Lung microvascular endothelial cell (primary cell): ENCODE results near the gene RSKR. TPM values are rescaled to one million over a fixed set of nuclear protein-coding genes. Genes with fewer than 3 reads are reported as not detected.
"Not testable (repeated sequence)": the region's sequence is repeated elsewhere in the genome, so short reads cannot be mapped to it uniquely, and the experiment has no call there.

Source experiments
- DNase-seq, 2 donors: peaks; one replicate each; pipeline versions ENCODE4 v3.0.0 to v3.0.0-alpha.2; 2010; ENCODE audit warnings: low read depth in 2 of 2
- total RNA-seq: library from RNA; depleted of rRNA; stranded (reverse); fragments of >200 nt; gene quantifications from 2 replicates; pipeline ENCODE4 v1.2.1, GENCODE V29; 2014

RSKR gene
- total RNA-seq, 1 donor from 2014 or later, result 3.2 TPM

GRCh38 chr17:28578246-28579195 lies 35.5 kb downstream of the RSKR start:
- DNase-seq, result no peak

- DNase-seq, result no peak
Observed at GRCh38 chr17:28577466-28577824, 36.5 kb downstream of the RSKR start.

- DNase-seq, result peak; percentile 90 to 92
Observed at GRCh38 chr17:28576758-28577465, 37.1 kb downstream of the RSKR start, which contains the start of gene ALDOC. Gene ALDOC, minus strand, starts transcription at chr17:28576895. Its CDS starts 1,363 bp downstream, at chr17:28575532.

GRCh38 chr17:28576016-28576415 lies 38.0 kb downstream of the RSKR start:
- DNase-seq, result not testable (repeated sequence)

- no peak for DNase-seq
Observed at GRCh38 chr17:28575126-28575795, 38.7 kb downstream of the RSKR start.

- no peak for DNase-seq
Observed at GRCh38 chr17:28574526-28574925, 39.5 kb downstream of the RSKR start.

GRCh38 chr17:28573966-28574480 lies 40.0 kb downstream of the RSKR start:
- DNase-seq, result no peak

GRCh38 chr17:28573521-28573920 lies 40.5 kb downstream of the RSKR start:
- no peak for DNase-seq

GRCh38 chr17:28573040-28573380 lies 41.0 kb downstream of the RSKR start:
- DNase-seq, result no peak

- no peak for DNase-seq
Observed at GRCh38 chr17:28572259-28573039, 41.5 kb downstream of the RSKR start.

- peak; percentile 92 to 94 for DNase-seq
Observed at GRCh38 chr17:28571361-28572122, 42.4 kb downstream of the RSKR start, which contains the start of gene PIGS. Gene PIGS, minus strand, starts transcription at chr17:28571524. Its CDS starts 28 bp downstream, at chr17:28571496.

- DNase-seq, result peak in 1 of 2 donors; percentile 57
Observed at GRCh38 chr17:28570716-28571360, 43.1 kb downstream of the RSKR start.

GRCh38 chr17:28569446-28569845 lies 44.5 kb downstream of the RSKR start:
- no peak for DNase-seq

GRCh38 chr17:28567604-28568003 lies 46.4 kb downstream of the RSKR start:
- DNase-seq, result no peak

GRCh38 chr17:28563475-28563874 lies 50.5 kb downstream of the RSKR start:
- peak; percentile 22 to 55 for DNase-seq
